Measurements from ENCODE around the gene SUMF1. TPM values are rescaled to one million over a fixed set of nuclear protein-coding genes. Genes with fewer than 3 reads are reported as not detected.

SUMF1 gene
- total RNA-seq, 2 donors from 2014 or later: 18.4 to 18.6 TPM

DNA sequence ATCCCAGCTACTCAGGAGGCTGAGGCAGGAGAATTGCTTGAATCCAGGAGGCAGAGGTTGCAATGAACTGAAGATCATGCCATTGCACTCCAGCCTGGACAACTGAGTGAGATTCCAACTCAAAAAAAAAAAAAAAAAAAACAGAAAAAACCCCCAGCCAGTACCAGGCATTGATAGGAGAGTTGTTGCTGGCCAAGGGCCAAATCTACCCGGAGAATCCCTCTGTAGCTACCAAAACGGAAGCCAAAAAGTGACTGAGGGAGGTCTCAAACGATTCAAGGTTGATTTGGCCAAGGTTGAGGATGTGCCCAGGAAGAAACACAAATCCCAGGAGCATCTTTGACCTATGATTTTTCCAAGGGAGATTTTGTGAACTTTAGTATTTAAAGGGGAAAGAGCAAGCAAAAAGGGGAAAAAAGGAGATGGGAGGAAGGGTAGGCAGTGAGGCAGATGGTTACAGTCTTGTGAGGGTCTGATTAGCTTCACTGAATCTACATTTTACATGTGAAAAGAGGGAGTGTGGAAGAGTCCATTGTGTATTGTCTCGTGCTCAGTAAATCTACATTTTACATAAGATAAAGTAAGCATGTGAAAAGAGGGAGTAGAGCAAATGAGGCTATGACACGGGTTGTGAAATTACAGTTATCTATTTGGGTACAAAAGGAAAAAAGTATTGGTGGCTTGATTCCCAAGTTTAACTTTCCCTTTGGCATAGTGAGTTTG lies 131.1 kb downstream of the SUMF1 start:
- H3K4me3 Mint-ChIP-seq: no peak overlapping the region
- H3K27ac Mint-ChIP-seq: no peak overlapping the region
- no peaks in the 10 kb centered on the region for H3K9me3 ChIP-seq (ENCODE audit: control insufficient read depth, low read length)
- no peak overlapping the region for H3K4me3 ChIP-seq (ENCODE audit: low read length)
- no peak overlapping the region for H3K27ac ChIP-seq (ENCODE audit: low read depth, low read length)
- H3K36me3 Mint-ChIP-seq (ENCODE audit: low read depth): no peaks in the 10 kb centered on the region
- TF ChIP-seq, protein P1, sequence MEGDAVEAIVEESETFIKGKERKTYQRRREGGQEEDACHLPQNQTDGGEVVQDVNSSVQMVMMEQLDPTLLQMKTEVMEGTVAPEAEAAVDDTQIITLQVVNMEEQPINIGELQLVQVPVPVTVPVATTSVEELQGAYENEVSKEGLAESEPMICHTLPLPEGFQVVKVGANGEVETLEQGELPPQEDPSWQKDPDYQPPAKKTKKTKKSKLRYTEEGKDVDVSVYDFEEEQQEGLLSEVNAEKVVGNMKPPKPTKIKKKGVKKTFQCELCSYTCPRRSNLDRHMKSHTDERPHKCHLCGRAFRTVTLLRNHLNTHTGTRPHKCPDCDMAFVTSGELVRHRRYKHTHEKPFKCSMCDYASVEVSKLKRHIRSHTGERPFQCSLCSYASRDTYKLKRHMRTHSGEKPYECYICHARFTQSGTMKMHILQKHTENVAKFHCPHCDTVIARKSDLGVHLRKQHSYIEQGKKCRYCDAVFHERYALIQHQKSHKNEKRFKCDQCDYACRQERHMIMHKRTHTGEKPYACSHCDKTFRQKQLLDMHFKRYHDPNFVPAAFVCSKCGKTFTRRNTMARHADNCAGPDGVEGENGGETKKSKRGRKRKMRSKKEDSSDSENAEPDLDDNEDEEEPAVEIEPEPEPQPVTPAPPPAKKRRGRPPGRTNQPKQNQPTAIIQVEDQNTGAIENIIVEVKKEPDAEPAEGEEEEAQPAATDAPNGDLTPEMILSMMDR (conservative IDR thresholded peaks at IDR 0.05): no peak
- 46 to 67% methylated on average over 2 to 5 of the region's 5 CpGs for WGBS, 2 experiments (ENCODE audit: insufficient coverage in 1 of 2, insufficient read length in 1 of 2)
- peaks cover 17% of the 10 kb centered on the region for H3K4me1 Mint-ChIP-seq
- H3K9me3 Mint-ChIP-seq: no peaks in the 10 kb centered on the region
- no peak overlapping the region for H3K9ac ChIP-seq (ENCODE audit: extremely low read depth, low read length, poor library complexity, severe bottlenecking)
- no peaks in the 10 kb centered on the region for H3K27me3 ChIP-seq (ENCODE audit: control insufficient read depth, insufficient read depth, low read length, poor library complexity, severe bottlenecking)
- H3K36me3 ChIP-seq (ENCODE audit: control insufficient read depth, insufficient read depth, low read length): no peaks in the 10 kb centered on the region
- no peaks in the 10 kb centered on the region for H3K27me3 Mint-ChIP-seq (ENCODE audit: insufficient read depth)
- H3K4me1 ChIP-seq (ENCODE audit: control insufficient read depth, insufficient read depth, low read length): no peaks in the 10 kb centered on the region
- DNase-seq: no peak

- peaks cover 12% of the 10 kb centered on the region for H3K4me1 Mint-ChIP-seq
- H3K4me3 Mint-ChIP-seq: no peak overlapping the region
- H3K27me3 ChIP-seq (ENCODE audit: control insufficient read depth, insufficient read depth, low read length, poor library complexity, severe bottlenecking): no peaks in the 10 kb centered on the region
- no peaks in the 10 kb centered on the region for H3K4me1 ChIP-seq (ENCODE audit: control insufficient read depth, insufficient read depth, low read length)
- peaks cover 12% of the 10 kb centered on the region for H3K9me3 Mint-ChIP-seq
- no peak for DNase-seq
- H3K4me3 ChIP-seq (ENCODE audit: low read length): no peak overlapping the region
- H3K9me3 ChIP-seq (ENCODE audit: control insufficient read depth, low read length): peaks cover 2% of the 10 kb centered on the region
- no peaks in the 10 kb centered on the region for H3K27me3 Mint-ChIP-seq (ENCODE audit: insufficient read depth)
- TF ChIP-seq, protein P1 (conservative IDR thresholded peaks at IDR 0.05): peak; percentile 64
- 70 to 78% methylated on average over 1 of the region's 1 CpG for WGBS, 2 experiments (ENCODE audit: insufficient coverage in 1 of 2, insufficient read length in 1 of 2)
- no peaks in the 10 kb centered on the region for H3K36me3 ChIP-seq (ENCODE audit: control insufficient read depth, insufficient read depth, low read length)
- no peak overlapping the region for H3K27ac ChIP-seq (ENCODE audit: low read depth, low read length)
- no peak overlapping the region for H3K9ac ChIP-seq (ENCODE audit: extremely low read depth, low read length, poor library complexity, severe bottlenecking)
- H3K36me3 Mint-ChIP-seq (ENCODE audit: low read depth): peaks cover 6% of the 10 kb centered on the region
- H3K27ac Mint-ChIP-seq: no peak overlapping the region
These were observed 132.5 kb downstream of the SUMF1 start for GRCh38 chr3:4334548-4334947.

DNA sequence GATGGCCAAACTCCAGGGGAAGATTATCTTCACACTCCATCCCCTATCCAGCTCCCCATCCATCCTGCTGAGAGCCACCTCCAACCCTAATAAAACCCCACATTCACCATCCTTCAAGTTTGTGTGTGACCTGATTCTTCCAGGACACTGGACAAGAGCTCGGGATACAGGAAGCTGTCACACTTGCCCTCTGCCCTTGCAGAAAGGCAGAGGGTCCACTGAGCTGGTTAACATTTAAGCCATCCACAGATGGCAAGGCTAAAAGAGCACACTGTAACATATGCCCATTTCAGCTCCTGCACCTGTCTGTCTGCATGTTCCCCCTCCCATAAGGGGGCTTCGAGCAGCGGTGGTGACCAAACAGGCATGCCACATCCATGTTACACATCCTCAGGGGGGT lies 134.1 kb downstream of the SUMF1 start:
- Mint-ChIP-seq H3K27me3 (ENCODE audit: insufficient read depth) (no peaks in the 10 kb centered on the region), H3K9me3 (peaks cover 26% of the 10 kb centered on the region), H3K36me3 (ENCODE audit: low read depth) (peaks cover 14% of the 10 kb centered on the region), H3K4me3 (no peak overlapping the region), H3K27ac (no peak overlapping the region), H3K4me1 (peaks cover 12% of the 10 kb centered on the region)
- Histone ChIP-seq H3K4me3 (ENCODE audit: low read length) (no peak overlapping the region), H3K9me3 (ENCODE audit: control insufficient read depth, low read length) (peaks cover 15% of the 10 kb centered on the region), H3K27ac (ENCODE audit: low read depth, low read length) (no peak overlapping the region), H3K4me1 (ENCODE audit: control insufficient read depth, insufficient read depth, low read length) (no peaks in the 10 kb centered on the region), H3K27me3 (ENCODE audit: control insufficient read depth, insufficient read depth, low read length, poor library complexity, severe bottlenecking) (no peaks in the 10 kb centered on the region), H3K36me3 (ENCODE audit: control insufficient read depth, insufficient read depth, low read length) (no peaks in the 10 kb centered on the region), H3K9ac (ENCODE audit: extremely low read depth, low read length, poor library complexity, severe bottlenecking) (no peak overlapping the region)
- no peak for DNase-seq
- TF ChIP-seq, protein P1 (conservative IDR thresholded peaks at IDR 0.05): no peak
- 96% methylated on average over 3 of the region's 3 CpGs; no CpG with 5 or more reads in 1 of the 2 experiments for WGBS, 2 experiments (ENCODE audit: insufficient coverage in 1 of 2, insufficient read length in 1 of 2)

Data from endodermal cell (in vitro differentiated cells).